Measurements from ENCODE around the gene ISY1.
"Not testable (repeated sequence)": the region's sequence is repeated elsewhere in the genome, so short reads cannot be mapped to it uniquely, and the experiment has no call there.

ISY1 gene

GRCh38 chr3:129166579-129167332, 5.9 kb upstream of the ISY1 start:
- no peak for DNase-seq

DNA sequence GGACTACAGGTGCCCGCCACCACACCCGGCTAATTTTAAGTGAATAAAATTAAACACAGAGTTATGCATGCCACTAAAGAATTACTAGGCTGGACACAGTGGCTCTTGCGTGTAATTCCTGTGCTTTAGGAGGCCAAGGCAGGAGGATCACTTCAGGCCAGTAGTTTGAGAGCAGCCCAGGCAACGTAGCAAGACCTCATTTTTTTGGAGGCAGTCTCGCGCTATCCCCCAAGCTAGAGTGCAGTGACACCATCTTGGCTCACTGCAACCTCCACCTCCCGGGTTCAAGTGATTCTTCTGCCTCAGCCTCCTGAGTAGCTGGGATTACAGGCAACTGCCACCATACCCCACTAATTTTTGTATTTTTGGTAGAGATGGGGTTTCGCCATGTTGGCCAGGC, 4.7 kb upstream of the ISY1 start:
- not testable (repeated sequence) for DNase-seq

DNA sequence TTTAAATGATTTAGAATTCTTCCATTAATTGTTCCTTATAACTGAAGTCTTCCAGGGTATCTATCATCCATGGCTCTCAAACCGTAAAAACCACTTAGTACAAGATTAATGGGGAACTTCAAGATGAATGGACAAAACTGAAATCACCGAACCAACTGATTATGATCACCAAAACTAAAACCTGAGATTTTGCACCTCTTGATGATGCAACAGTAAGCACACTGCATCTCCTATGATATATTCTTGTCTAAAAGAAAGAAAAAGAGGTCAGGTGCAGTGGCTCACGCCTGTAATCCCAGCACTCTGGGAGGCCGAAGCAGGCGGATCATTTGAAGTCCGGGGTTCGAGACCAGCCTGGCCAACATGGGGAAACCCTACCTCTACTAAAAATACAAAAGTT, 3.6 kb upstream of the ISY1 start:
- no peak for DNase-seq

DNA sequence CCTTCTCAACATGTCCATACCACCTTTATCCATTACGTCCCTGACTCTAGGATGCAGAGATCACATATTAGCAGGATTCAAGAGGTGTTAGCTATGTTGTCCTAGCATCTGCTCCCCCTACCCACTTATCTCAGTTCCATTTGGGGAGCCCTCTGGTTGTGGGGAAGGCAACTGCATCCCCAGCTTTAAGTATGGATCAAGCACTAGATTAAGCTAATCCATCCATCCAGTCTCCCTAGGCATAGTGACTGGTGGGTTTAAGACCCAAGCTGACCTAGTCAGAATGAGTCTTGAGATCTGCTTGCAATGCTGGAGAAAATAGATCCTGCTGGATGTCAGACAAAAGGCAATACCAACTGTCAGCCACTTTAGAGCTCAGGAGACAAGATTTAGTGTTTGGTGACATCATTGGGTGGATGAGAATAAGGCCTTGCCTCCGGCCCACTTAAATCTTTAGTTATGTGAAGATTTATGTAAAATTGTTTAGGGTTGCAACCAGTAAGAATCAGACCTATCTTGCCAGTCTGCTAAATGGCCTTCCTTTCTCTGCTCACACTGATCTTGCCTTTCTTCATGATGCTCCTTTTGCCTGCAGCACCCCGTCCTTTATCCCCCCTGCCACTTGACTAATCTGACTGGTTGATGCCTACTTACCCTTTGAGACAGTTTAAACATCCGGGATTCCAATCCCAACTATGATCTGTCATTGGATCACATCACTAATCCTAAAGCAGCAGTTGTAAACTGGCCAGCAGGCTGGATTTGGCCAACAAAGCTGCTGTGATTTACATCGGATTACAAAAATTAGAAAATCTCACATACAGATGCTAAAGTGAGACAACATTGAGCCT, 2.1 kb upstream of the ISY1 start:
- DNase-seq: no peak

DNA sequence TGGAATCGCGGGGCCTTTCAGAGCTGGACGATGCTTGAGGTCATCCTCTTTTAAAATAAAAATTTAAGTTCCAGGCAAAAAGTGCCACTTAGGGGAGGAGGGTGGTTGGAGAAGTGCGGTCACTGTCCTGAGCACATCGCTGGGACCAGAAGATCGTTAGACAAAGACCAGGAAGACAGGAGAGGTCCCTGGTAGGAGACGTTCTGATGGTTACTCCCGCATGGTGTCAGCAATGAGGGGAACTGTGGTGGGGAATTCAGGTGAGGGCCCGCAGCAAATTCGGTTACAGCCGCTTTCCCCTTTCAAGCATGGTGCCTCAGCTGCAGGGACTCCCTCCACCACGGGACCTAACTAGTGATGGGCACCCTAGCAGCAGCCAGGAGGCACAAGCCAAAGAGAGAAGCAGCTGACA, 1.0 kb upstream of the ISY1 start:
- DNase-seq: peak; percentile 39

DNA sequence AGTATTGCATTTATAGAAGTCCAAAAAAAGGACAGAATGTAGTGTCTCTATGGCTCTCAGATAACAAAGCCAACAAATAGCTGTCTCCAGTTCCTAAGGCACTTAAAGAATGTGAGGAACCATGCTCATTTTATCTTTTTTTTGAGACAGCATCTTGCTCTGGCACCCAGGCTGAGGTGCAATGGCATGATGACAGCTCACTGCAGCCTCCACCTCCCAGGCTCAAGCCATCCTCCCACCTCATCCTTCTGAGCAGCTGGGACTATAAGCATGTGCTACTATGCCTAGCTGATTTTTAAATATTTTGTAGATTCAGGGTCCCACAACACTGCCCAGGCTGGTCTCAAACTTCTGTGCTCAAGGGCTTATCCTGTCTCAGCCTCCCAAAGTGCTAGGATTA, 16.1 kb downstream of the ISY1 start:
- no peak for DNase-seq

DNA sequence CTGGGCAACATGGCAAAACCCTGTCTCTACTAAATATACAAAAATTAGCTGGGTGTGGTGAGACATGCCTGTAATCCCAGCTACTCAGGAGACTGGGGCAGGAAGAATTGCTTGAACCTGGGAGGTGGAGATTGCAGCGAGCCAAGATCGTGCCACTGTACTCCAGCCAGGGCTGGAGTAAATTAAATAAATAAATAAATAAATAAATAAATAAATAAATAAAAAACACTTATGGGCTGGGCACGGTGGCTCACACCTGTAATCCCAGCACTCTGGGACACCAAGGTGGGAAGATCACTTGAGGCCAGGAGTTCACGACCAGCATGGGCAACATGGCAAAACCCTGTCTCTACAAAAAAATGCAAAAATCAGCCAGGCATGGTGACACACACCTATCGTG, 19.9 kb downstream of the ISY1 start:
- not testable (repeated sequence) for DNase-seq

DNA sequence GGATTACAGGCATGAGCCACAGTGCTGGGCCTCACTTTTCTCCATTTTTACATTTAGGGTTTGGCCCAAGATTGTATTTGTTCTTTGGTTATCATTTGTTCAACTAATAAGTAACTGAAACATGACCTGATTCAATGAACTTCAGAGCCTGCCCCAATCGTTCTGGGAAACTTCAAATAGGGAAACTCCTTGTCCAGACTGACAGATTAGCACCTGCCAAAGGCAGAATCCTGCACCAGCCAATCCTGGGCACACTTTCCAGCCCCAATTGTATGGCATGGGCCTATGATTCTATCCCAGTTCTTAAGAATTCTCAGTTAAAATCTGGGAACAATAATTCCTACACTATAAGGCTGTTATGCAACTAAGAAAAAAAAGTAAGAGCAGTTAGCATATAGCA, 21.0 kb downstream of the ISY1 start:
- DNase-seq: no peak

GRCh38 chr3:129136275-129136674, 24.6 kb downstream of the ISY1 start:
- not testable (repeated sequence) for DNase-seq

GRCh38 chr3:129132097-129132866, 28.6 kb downstream of the ISY1 start:
- DNase-seq: no peak

GRCh38 chr3:129131465-129132088, 29.3 kb downstream of the ISY1 start:
- DNase-seq: no peak

DNA sequence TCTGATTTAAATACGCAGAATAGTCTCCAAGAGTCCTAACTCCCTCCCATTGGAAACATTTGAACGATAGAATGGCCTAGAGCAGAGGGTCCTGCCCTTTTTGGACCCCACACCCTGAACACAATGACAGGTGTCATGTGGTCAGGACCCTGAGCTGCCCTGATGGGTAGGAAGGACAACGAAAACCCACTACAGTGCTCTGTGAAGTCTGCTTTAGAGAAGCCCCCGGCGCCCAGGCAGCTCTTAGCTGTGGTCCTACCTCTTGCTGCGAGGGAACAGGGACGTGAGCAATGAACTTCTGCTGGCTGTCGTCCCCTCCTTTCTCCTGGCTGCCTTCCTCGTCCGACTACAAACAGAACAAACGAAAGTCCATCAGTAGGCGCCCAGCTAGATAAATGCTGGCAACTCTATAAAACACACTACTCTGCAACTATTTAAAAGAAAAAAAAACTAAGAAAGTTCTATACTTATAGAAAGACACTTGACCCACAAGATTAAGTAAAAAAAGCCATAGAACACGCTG, 30.5 kb downstream of the ISY1 start:
- no peak for DNase-seq

GRCh38 chr3:129128357-129129155, 32.3 kb downstream of the ISY1 start:
- DNase-seq: no peak

DNA sequence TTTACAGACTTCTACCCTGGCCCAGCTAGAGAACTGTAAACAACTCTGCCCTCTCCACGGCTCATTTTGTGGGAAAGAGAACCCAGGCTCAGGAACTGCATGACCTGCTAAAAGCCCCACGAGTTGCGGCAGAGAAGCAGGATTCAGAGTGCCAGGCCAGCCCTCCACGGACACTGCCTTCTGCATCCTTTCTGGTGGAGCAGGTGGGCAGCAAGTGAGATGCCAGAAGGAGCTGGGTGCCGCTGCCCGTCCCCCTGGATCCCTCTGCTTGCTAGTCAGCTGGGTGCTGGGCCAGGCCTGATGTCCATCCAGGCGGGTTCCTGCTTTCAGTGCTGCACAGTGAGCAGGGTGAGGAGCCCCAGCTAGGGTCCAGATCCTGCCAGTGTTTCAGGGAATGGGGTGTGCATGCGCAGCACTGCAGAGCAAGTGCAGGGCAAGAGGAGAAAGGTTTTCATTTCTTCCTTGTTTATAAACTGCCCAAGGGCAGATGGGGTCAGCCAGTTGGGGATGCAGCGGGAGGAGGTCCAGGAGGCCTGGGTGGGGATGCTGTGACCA, 34.1 kb downstream of the ISY1 start:
- no peak for DNase-seq

- no peak for DNase-seq
These were observed 37.4 kb downstream of the ISY1 start for GRCh38 chr3:129123314-129124060.

DNA sequence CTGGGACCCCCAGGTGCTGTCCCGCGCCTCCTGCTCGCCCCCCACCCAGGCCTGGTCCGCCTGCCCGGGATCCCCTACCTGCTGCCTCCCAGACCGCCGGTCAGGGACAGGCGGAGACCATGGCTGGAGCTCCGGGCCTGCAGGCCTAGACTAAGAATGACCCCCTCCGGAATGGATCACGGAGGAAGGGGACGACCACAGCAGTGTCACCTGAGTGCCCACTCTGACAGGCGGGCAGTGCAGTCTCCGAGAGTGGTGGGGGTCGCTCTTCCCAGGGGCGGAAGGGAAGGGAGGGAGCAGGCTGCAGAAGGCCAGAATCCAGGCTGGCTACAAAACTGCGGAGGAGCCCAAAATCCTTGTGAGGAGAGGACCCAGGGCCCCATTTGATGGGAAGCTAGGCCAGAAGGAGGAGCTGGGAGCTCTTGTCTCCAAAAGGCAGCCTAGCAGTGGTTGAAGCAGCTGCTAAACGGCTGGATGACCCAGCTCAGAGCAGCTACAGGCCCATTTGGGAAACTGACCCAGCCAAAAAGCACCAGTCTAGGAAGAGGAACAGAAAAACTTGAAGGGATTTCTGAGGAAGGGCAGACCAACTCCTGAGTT, 38.4 kb downstream of the ISY1 start:
- no peak for DNase-seq

DNA sequence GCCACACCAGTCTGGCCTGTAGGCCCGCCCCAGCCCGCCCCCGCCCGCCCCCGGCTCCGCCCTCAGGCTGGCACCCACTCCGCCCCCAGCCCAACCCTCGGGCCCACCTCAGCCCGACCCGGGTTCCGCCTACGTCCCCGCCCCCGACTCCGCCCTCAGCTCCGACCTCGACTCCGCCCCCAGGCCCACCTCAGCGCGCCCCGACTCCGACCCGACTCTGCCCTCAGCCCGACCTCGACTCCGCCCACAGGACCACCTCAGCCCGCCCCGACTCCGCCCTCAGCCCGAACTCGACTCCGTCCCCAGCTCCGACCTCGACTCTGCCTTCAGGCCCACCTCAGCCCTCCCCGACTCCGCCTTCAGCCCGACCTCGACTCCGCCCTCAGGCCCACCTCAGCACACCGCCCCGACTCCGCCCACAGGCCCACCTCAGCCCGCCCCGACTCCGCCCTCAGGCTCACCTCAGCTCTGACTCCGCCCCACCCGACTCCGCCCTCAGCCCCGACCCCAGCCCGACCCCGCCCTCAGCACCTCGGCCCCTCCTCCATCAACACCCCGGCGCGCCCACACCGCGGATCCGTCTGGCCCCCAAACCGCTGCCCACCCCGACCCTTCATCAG, 39.0 kb downstream of the ISY1 start, which contains the start of gene RAB43:
RAB43 (minus strand) TSS at position 13 of the 620 bp plus-strand sequence. CDS start 315 bp downstream, outside the sequence.
- DNase-seq: peak; percentile 84

DNA sequence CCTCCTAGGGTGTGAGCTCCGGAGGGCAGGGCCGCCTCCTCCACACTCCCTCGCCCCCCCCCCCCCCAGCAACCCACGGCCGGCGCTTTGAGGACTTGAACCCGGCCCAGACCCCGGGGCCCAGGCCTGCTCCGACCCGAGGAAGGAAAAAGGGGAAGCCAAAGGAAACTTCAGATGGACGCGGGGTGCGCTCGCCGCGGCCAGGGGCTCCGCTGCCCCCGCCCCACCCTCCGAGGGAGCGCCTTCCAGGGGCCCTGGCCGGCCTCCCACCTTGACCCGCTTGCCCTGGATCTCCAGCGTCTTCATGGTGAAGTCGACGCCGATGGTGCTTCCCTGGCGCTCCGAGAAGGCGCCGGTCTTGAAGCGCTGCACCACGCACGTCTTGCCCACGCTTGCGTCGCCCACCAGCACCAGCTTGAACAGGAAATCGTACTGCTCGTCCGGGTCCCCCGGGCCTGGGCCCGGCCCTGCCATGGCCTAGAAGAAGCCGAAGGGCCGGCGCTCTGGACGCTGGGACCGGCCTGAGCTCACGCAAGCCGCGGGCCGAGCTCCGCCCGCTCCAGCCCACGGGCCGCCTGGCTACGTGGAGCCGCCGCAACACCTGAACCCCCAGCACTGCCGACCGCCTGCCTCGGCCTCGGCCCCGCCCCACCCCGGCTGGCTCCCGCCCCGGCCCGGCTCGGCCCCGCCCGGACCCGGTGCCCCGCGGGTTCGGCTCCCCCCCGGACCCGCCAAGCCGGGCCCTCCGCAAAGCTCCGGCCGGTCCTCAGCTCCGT, 39.7 kb downstream of the ISY1 start:
- peak; percentile 66 for DNase-seq

Measured in activated CD4-positive, CD25-positive, alpha-beta regulatory T cell treated with anti-CD3 and anti-CD28 coated beads, Interleukin-2, amount 50 U/mL, for 72 hours (primary cell).